ENCODE measurements around the gene PPARD.

The PPARD gene

GRCh38 chr6:35312807-35313206, 29.6 kb upstream of the PPARD start:
- Histone ChIP-seq H2BK5ac (ENCODE audit: low read depth, low read length, poor library complexity, severe bottlenecking) (no peak overlapping the region), H3K4me2 (ENCODE audit: low read length, poor library complexity, severe bottlenecking) (no peak overlapping the region), H3K27me3 (ENCODE audit: control insufficient read depth in 1 of 2, insufficient read depth in 1 of 2, low read length in 2 of 2) (peaks cover 10 to 65% of the 10 kb centered on the region in 2 experiments), H2BK15ac (ENCODE audit: low read depth, poor library complexity, severe bottlenecking) (no peak overlapping the region), H3K14ac (ENCODE audit: low read length in 2 of 2) (no peak overlapping the region), H3K4me1 (ENCODE audit: control insufficient read depth, insufficient read depth, low read depth, low read length) (peaks cover 4% of the 10 kb centered on the region), H4K91ac (ENCODE audit: low read length) (no peak overlapping the region), H3K79me1 (replicated peaks; ENCODE audit: low read length, poor library complexity, severe bottlenecking) (no peaks in the 10 kb centered on the region), H2AK5ac (ENCODE audit: low read length, severe bottlenecking) (no peak overlapping the region), H3K23ac (ENCODE audit: low read length in 2 of 2) (no peak overlapping the region), H3K18ac (ENCODE audit: low read depth in 1 of 2, low read length in 2 of 2) (no peak overlapping the region), H2BK12ac (ENCODE audit: low read length in 2 of 2) (no peak overlapping the region), H3K36me3 (ENCODE audit: control insufficient read depth in 1 of 2, insufficient read depth in 2 of 2, low read depth in 1 of 2, low read length in 2 of 2) (peaks cover 0 to 3% of the 10 kb centered on the region in 2 experiments), H3K4me3 (ENCODE audit: insufficient read depth in 1 of 2, low read depth in 1 of 2, low read length in 2 of 2) (no peak overlapping the region), H2AFZ (ENCODE audit: low read depth, low read length) (no peak overlapping the region), H2BK120ac (ENCODE audit: low read depth, low read length) (no peak overlapping the region), H3K9me3 (ENCODE audit: control insufficient read depth, low read length) (peaks cover 6% of the 10 kb centered on the region), H3K9ac (ENCODE audit: low read length) (no peak overlapping the region), H3K27ac (ENCODE audit: low read length, poor library complexity, severe bottlenecking) (no peak overlapping the region), H3K4ac (ENCODE audit: low read depth in 1 of 2, low read length in 2 of 2) (no peak overlapping the region), H4K8ac (ENCODE audit: low read length) (no peak overlapping the region)
- no CpG with 5 or more reads among the region's 2 CpGs for WGBS
- DNase-seq = no peak

- peak overlapping the region; percentile 23 for H2BK15ac ChIP-seq (ENCODE audit: low read depth, poor library complexity, severe bottlenecking)
- no peak for DNase-seq
- H3K18ac ChIP-seq (ENCODE audit: low read depth in 1 of 2, low read length in 2 of 2) = peak overlapping the region; percentile 28 to 67
- no peak overlapping the region for H2BK5ac ChIP-seq (ENCODE audit: low read depth, low read length, poor library complexity, severe bottlenecking)
- peak overlapping the region; percentile 65 to 83 for H3K4me3 ChIP-seq (ENCODE audit: insufficient read depth in 1 of 2, low read depth in 1 of 2, low read length in 2 of 2)
- WGBS = 23% methylated on average over 28 of the region's 28 CpGs
- H3K9ac ChIP-seq (ENCODE audit: low read length) = peak overlapping the region; percentile 56
- peak overlapping the region; percentile 46 for H2AFZ ChIP-seq (ENCODE audit: low read depth, low read length)
- peaks cover 0 to 7% of the 10 kb centered on the region in 2 experiments for H3K36me3 ChIP-seq (ENCODE audit: control insufficient read depth in 1 of 2, insufficient read depth in 2 of 2, low read depth in 1 of 2, low read length in 2 of 2)
- no peak overlapping the region for H2BK120ac ChIP-seq (ENCODE audit: low read depth, low read length)
- peak overlapping the region; percentile 72 for H4K91ac ChIP-seq (ENCODE audit: low read length)
- H3K79me1 ChIP-seq (replicated peaks; ENCODE audit: low read length, poor library complexity, severe bottlenecking) = no peaks in the 10 kb centered on the region
- H3K4me1 ChIP-seq (ENCODE audit: control insufficient read depth, insufficient read depth, low read depth, low read length) = peaks cover 13% of the 10 kb centered on the region
- H4K8ac ChIP-seq (ENCODE audit: low read length) = peak overlapping the region; percentile 69
- H3K23ac ChIP-seq (ENCODE audit: low read length in 2 of 2) = peak overlapping the region in 1 of 2 experiments; percentile 46
- no peak overlapping the region for H3K27ac ChIP-seq (ENCODE audit: low read length, poor library complexity, severe bottlenecking)
- peaks cover 6 to 42% of the 10 kb centered on the region in 2 experiments for H3K27me3 ChIP-seq (ENCODE audit: control insufficient read depth in 1 of 2, insufficient read depth in 1 of 2, low read length in 2 of 2)
- peak overlapping the region in 1 of 2 experiments; percentile 6 for H2BK12ac ChIP-seq (ENCODE audit: low read length in 2 of 2)
- peak overlapping the region; percentile 91 for H3K4me2 ChIP-seq (ENCODE audit: low read length, poor library complexity, severe bottlenecking)
- peak overlapping the region; percentile 6 to 44 for H3K4ac ChIP-seq (ENCODE audit: low read depth in 1 of 2, low read length in 2 of 2)
- H3K14ac ChIP-seq (ENCODE audit: low read length in 2 of 2) = peak overlapping the region in 1 of 2 experiments; percentile 19
- H2AK5ac ChIP-seq (ENCODE audit: low read length, severe bottlenecking) = no peak overlapping the region
- H3K9me3 ChIP-seq (ENCODE audit: control insufficient read depth, low read length) = peaks cover 6% of the 10 kb centered on the region
These were observed 24.7 kb upstream of the PPARD start for GRCh38 chr6:35317483-35318195.

GRCh38 chr6:35318196-35319171, 23.9 kb upstream of the PPARD start:
- Histone ChIP-seq H2AK5ac (ENCODE audit: low read length, severe bottlenecking) (no peak overlapping the region), H2BK5ac (ENCODE audit: low read depth, low read length, poor library complexity, severe bottlenecking) (no peak overlapping the region), H2BK12ac (ENCODE audit: low read length in 2 of 2) (peak overlapping the region in 1 of 2 experiments; percentile 6), H3K79me1 (replicated peaks; ENCODE audit: low read length, poor library complexity, severe bottlenecking) (no peaks in the 10 kb centered on the region), H3K9ac (ENCODE audit: low read length) (peak overlapping the region; percentile 65), H3K14ac (ENCODE audit: low read length in 2 of 2) (peak overlapping the region in 1 of 2 experiments; percentile 74), H2BK120ac (ENCODE audit: low read depth, low read length) (no peak overlapping the region), H3K4me2 (ENCODE audit: low read length, poor library complexity, severe bottlenecking) (peak overlapping the region; percentile 91), H3K18ac (ENCODE audit: low read depth in 1 of 2, low read length in 2 of 2) (peak overlapping the region; percentile 41 to 82), H3K23ac (ENCODE audit: low read length in 2 of 2) (peak overlapping the region in 1 of 2 experiments; percentile 46), H4K91ac (ENCODE audit: low read length) (no peak overlapping the region), H4K8ac (ENCODE audit: low read length) (peak overlapping the region; percentile 77), H3K4me1 (ENCODE audit: control insufficient read depth, insufficient read depth, low read depth, low read length) (peaks cover 13% of the 10 kb centered on the region), H3K4ac (ENCODE audit: low read depth in 1 of 2, low read length in 2 of 2) (no peak overlapping the region), H3K4me3 (ENCODE audit: insufficient read depth in 1 of 2, low read depth in 1 of 2, low read length in 2 of 2) (peak overlapping the region; percentile 65 to 83), H3K27ac (ENCODE audit: low read length, poor library complexity, severe bottlenecking) (no peak overlapping the region), H3K36me3 (ENCODE audit: control insufficient read depth in 1 of 2, insufficient read depth in 2 of 2, low read depth in 1 of 2, low read length in 2 of 2) (peaks cover 0 to 7% of the 10 kb centered on the region in 2 experiments), H2AFZ (ENCODE audit: low read depth, low read length) (peak overlapping the region; percentile 83), H3K27me3 (ENCODE audit: control insufficient read depth in 1 of 2, insufficient read depth in 1 of 2, low read length in 2 of 2) (peaks cover 6 to 41% of the 10 kb centered on the region in 2 experiments), H2BK15ac (ENCODE audit: low read depth, poor library complexity, severe bottlenecking) (no peak overlapping the region), H3K9me3 (ENCODE audit: control insufficient read depth, low read length) (peaks cover 6% of the 10 kb centered on the region)
- DNase-seq = peak; percentile 79
- WGBS = 12% methylated on average over 54 of the region's 55 CpGs
